K562 (cell line): Measurements from ENCODE around the gene ZER1. TPM values are rescaled to one million over a fixed set of nuclear protein-coding genes. Genes with fewer than 3 reads are reported as not detected.

Experiments used
- CBX8 ChIP-seq: fragments of 200-600 bp; sonication (generic); IDR thresholded peaks from 2 replicates; pipeline ENCODE4 v1.6.1; 2012; ENCODE audit warnings: borderline replicate concordance, mixed run types, low read depth, mild to moderate bottlenecking, moderate library complexity, mixed read lengths, low read length, control low read depth, inconsistent platforms; ENCODE audit not compliant: poor library complexity, severe bottlenecking; ENCODE audit errors: extremely low read depth
- EWSR1 ChIP-seq: fragments of 450-650 bp; IDR thresholded peaks from 2 replicates; pipeline ENCODE4 v1.6.1; 2018; ENCODE audit warnings: borderline replicate concordance, mild to moderate bottlenecking, low read depth, moderate library complexity; ENCODE audit not compliant: partially characterized antibody
- HNRNPLL ChIP-seq: fragments of 200-400 bp; formaldehyde crosslinking; IDR thresholded peaks from 2 replicates; pipeline ENCODE4 v1.6.1; 2017; ENCODE audit warnings: low read length, low read depth, mild to moderate bottlenecking; ENCODE audit not compliant: poor library complexity, severe bottlenecking
- KHSRP ChIP-seq: fragments of 450-650 bp; IDR thresholded peaks from 2 replicates; pipeline ENCODE4 v1.6.1; 2017
- LCOR ChIP-seq: sonication (generic); formaldehyde crosslinking; IDR thresholded peaks from 2 replicates; pipeline ENCODE4 v1.8.0; 2022; ENCODE audit warnings: mild to moderate bottlenecking, missing genetic modification reagents
- PCBP1 ChIP-seq: fragments of 200-400 bp; formaldehyde crosslinking; IDR thresholded peaks from 2 replicates; pipeline ENCODE4 v1.6.1; 2018; ENCODE audit warnings: mild to moderate bottlenecking, low read depth, low read length; ENCODE audit not compliant: poor library complexity, severe bottlenecking
- RBM22 ChIP-seq: fragments of 200-400 bp; formaldehyde crosslinking; IDR thresholded peaks from 2 replicates; pipeline ENCODE4 v1.6.1; 2018; ENCODE audit warnings: low read length, low read depth; ENCODE audit not compliant: poor library complexity, severe bottlenecking
- SUPT5H ChIP-seq: fragments of 450-650 bp; IDR thresholded peaks from 2 replicates; pipeline ENCODE4 v1.6.1; 2016
- UBTF ChIP-seq, 2 experiments: IDR thresholded peaks; 2 replicates each; pipeline ENCODE4 v1.6.1; 2012; ENCODE audit warnings: improper control_type of control experiment in 2 of 2, low read depth in 2 of 2, low read length in 2 of 2, borderline replicate concordance in 1 of 2
- ZBTB33 ChIP-seq: sonication (generic); formaldehyde crosslinking; IDR thresholded peaks from 2 replicates; pipeline ENCODE4 v1.8.1; 2023; ENCODE audit warnings: mild to moderate bottlenecking, missing genetic modification reagents
- ZBTB9 ChIP-seq: fragments of 450-650 bp; formaldehyde crosslinking; IDR thresholded peaks from 2 replicates; pipeline ENCODE4 v1.4.0; 2020; ENCODE audit warnings: mild to moderate bottlenecking, moderate library complexity
- ZNF274 ChIP-seq: IDR thresholded peaks from 2 replicates; pipeline ENCODE4 v1.6.1; 2011; ENCODE audit warnings: low read depth, mild to moderate bottlenecking, low read length, moderate library complexity, borderline replicate concordance
- polyA plus RNA-seq, 8 experiments: library from polyadenylated mRNA; depleted of rRNA in 4 of 8; stranded (reverse) in 5 of 8; unstranded in 3 of 8; fragments of >200 nt; fragmentation: Nextera tagmentation in 2 of 8; fragmentation: Illumina TruSeq in 1 of 8; extraction: Ambion mirVana in 2 of 8; extraction: Trizol in 1 of 8; gene quantifications; 2 replicates each; pipeline versions ENCODE4 v1.2.1 to v1.2.3, GENCODE V29; 2011 to 2014; ENCODE audit warnings: inconsistent platforms in 1 of 8, missing spikeins in 1 of 8
- total RNA-seq, 7 experiments: library from RNA; depleted of rRNA in 6 of 7; stranded (reverse); fragments of >200 nt in 6 of 7; fragmentation: Illumina TruSeq in 2 of 7; extraction: Trizol in 2 of 7; gene quantifications; 2 replicates each; pipeline versions ENCODE4 v1.2.1 to v1.2.3, GENCODE V29; 2011 to 2021; ENCODE audit warnings: low replicate concordance in 1 of 7

ZER1 gene
- total and polyA plus RNA-seq, 9 of the 15 experiments (the other 6 are each of a cell fraction or from before 2014, with no cell fraction given) = 0.07 to 10.7 (median 6.2) TPM

GRCh38 chr9:128696923-128697707 lies 74.6 kb downstream of the ZER1 start (continued):
- TF ChIP-seq ZBTB9 = peak; percentile 25; the same call in 1 of the 2 replicates
- no peak for TF ChIP-seq PCBP1
- TF ChIP-seq HNRNPLL = no peak
- TF ChIP-seq ZBTB33 (CRISPR knock-in tag) = no peak; the same call in 1 of the 2 replicates
- TF ChIP-seq CBX8 = no peak
- no peak for TF ChIP-seq UBTF (IDR thresholded peaks at IDR 0.05; ENCODE audit: borderline replicate concordance in 1 of 2, low read depth in 2 of 2, low read length in 2 of 2)
- TF ChIP-seq EWSR1 = peak; percentile 15
- peak; percentile 29 for TF ChIP-seq RBM22
- peak; percentile 58; the same call in 1 of the 2 replicates for TF ChIP-seq LCOR (CRISPR knock-in tag)
- TF ChIP-seq KHSRP = 0 out of 2 replicates have a peak, but pooled peaks have one; percentile 11
- peak; percentile 79 for TF ChIP-seq SUPT5H
- TF ChIP-seq ZNF274 = no peak
